HT1080 (cell line): ENCODE data around the gene CAPN15. TPM values are rescaled to one million over a fixed set of nuclear protein-coding genes. Genes with fewer than 3 reads are reported as not detected.
"Not testable (repeated sequence)": the region's sequence is repeated elsewhere in the genome, so short reads cannot be mapped to it uniquely, and the experiment has no call there.

Experiments used
- DNase-seq: peaks from one replicate; pipeline ENCODE4 v3.0.0-alpha.2; 2015; ENCODE audit warnings: low read depth
- total RNA-seq: library from RNA; depleted of rRNA; stranded (reverse); fragments of >200 nt; shearing (Covaris generic); gene quantifications from 2 replicates; pipeline ENCODE4 v1.2.3, GENCODE V29; 2014

The CAPN15 gene
- total RNA-seq, 1 experiment from 2014 or later, result 122 TPM

DNA sequence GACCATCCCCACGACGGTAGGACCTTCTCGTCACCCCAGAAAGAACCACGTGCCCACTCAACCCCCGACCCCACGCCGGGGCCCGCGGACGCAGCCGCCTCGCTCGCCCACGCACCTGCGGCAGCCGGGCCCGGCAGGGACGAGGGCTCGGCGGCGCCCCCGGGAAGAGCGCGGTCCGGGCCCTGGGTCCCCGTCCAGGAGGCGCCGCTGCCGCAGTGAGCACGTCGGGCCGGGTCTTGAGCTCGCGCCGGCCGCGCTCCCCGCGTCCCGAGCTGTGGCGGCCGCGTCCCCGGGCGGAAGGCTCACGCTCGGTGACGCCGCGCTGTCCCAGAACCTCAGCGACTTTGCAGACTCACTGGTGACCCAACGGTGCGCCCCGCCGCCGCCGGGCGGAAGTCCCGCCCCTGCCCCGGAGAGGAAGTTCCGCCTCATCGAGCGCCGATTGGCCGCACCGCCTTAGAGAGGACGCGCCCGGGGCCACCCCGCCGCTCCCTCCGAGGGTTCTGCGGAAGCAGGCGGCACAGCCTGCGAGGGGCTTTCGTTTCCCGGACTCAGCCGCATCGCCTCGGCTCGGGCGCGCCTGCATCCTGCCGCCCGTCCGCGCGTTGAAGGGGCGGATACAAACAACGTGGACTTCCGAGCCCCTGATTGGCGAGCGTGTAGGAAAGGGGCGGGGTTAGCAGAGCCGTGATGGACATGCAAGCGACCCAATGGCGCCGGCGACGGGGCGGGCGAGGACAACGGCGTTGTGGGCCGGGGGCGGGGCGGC, 61.6 kb downstream of the CAPN15 start:
- peak; percentile 90 for DNase-seq

DNA sequence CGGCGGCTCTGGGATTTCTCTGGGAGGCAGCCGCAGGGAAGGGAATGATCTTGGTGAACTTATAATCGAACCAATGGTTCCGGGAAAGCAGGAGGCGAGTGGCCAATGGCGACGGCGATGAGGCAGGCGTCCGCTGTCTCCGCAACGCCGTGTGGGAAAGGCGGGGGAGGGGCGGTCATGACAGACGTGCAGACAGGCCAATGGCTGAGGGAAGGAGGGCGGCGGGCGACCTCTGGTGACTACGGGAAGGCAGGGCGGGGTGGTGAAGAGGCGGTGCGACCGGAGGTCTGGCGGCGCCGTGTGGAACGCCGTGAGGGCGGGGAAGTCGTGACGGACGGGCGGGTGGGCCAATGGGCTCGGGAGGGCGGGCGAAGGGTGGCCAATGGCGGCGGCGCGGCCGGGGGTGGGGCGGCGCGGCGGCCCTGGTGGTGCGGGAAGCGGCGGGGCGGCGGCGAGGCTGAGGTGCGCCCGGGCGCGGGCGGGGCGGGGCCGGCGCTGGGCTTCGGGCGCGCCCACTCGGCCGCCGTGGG, 62.2 kb downstream of the CAPN15 start, which contains the start of gene RAB40C:
Gene RAB40C (plus strand): TSS at position 409 of the 530 bp plus-strand sequence. CDS start 226 bp downstream, outside the sequence.
- peak; percentile 90 for DNase-seq

DNA sequence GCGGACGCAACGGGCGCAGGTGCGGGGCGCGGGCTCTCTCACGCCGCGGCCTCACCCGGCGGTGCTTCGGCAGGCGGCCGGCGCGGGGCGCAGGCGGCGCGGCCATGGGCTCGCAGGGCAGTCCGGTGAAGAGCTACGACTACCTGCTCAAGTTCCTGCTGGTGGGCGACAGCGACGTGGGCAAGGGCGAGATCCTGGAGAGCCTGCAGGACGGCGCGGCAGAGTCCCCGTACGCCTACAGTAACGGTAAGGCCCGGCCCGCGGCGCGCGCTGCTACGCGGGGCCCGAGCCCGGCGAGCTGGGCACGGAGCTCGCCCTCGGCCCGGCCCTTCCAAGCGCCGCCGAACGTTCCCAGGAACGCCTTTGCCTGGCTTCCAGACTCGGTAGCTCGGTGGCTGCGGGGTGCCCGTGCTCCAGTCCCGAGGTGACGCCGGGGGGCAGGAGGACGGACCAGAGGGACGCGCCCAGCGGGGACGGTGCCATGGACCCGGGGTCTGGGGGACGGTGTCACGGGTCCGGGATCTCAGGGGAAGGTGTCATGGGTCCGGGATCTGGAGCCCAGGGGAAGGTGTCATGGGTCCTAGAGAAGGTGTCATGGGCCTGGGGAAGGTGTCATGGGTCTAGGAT, 62.8 kb downstream of the CAPN15 start:
- DNase-seq, result no peak

DNA sequence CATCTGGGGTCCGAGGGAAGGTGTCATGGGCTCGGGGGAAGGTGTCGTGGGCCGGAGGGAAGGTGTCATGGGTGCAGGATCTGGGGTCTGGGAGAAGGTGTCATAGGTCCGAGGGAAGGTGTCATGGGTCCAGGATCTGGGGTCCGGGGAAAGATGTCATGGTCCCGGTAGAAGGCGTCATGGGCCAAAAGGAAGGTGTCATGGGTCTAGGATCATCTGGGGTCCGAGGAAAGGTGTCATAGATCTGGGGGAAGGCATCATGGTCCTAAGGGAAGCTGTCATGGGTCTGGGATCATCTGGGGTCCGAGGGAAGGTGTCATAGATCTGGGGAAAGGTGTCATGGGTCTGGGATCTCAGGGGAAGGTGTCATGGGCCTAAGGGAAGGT, 63.3 kb downstream of the CAPN15 start:
- no peak for DNase-seq

DNA sequence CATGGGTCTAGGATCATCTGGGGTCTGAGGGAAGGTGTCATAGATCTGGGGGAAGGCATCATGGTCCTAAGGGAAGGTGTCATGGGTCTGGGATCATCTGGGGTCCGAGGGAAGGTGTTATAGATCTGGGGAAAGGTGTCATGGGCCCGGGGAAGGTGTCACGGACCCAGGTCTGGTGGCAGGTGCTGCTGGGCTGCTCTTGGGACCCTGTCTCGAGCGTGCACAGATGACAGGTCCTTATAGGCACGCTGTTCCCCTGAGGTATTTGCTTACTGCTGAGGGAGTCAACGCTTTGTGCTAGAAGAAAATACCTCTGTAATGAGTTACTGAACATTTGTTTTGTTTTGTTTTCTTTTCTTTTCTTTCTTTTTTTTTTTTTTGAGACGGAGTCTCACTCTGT, 63.7 kb downstream of the CAPN15 start:
- no peak for DNase-seq

DNA sequence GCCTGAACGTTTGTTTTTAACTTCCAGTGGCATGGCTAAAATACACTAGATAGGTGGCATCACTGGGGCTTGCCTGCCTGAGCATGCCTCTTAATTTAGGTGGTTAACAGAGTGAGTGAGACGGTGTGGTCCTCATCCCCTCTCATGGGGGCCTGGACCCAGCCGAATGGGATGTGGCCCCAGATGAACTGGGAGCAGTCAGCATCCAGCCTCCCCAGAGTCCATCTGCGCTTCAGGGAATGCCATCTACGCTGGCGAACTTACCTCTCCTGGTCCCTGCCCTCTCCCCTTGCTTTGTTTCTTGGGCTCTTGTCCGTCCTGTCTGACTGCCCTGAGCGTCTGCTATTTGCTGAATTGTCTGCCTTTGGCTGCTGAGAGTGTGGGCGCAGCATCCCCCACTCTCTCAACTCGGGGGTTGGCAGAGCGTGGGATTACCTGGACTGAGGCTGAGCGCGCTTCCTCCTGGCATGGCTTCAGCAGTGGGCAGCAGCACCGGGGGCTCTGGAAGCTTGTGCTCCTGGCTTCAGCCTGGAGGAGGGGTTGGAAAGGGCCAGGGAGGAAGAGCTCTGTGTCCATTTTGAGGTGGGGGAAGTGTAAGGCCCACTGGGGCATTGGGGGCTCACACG, 64.5 kb downstream of the CAPN15 start:
- DNase-seq, result no peak

DNA sequence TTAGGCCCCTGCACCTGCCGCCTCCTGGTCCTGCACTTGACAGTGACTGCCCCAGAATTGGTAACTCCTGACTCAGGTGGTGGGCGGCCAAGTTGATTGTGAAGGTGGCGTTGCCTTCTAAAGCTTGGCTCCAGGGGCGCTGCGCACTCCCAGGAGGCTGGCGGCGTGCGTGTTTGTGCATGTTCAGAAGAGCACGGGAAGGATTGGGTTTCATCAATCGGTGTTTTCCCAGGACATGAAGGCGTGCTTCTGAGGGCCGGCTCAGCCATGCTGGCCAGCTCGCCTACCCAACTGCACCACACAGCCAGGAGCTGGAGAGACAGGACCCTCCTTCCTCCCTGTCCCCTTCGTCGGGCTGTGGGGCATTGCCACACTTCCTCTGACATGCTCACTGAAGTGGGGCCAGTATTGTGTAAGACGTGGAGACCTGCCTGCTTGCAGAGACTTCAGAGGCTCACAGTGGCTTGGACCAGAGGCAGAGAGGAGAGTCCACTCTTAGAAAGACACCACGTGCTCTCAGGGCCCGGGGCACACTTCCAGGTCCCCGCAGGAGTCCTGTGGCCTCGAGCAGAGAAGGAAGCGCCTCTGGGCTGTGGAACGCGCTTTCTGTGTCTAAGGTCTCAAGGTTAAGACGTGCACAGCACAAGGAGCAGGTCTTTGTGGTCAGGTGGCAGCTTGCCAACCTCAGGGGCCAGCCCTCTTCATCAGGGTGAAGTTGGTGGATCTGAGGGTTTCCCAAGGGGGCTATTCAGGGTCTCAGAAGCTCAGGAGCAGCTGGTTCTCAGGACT, 65.2 kb downstream of the CAPN15 start:
- no peak for DNase-seq

DNA sequence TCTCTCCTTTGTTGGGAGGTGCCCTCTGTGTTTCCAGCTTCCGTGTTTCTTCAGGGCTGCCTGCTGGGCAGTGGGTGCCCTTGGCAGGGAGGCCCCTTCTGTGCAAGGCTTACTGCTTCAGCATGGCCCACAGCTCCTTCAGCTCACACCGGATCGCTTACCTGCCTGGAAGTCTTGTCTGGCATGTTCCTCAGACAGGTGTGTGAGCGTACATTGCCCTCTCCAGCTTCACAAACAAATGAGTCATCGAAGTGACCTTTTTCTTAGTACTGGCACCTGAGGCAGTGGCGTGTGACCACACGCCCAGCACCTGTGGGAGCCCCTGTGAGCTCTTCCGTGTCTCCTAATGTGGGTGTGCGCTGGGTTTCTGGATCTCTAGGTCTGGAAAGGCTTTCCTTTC, 65.9 kb downstream of the CAPN15 start:
- no peak for DNase-seq

DNA sequence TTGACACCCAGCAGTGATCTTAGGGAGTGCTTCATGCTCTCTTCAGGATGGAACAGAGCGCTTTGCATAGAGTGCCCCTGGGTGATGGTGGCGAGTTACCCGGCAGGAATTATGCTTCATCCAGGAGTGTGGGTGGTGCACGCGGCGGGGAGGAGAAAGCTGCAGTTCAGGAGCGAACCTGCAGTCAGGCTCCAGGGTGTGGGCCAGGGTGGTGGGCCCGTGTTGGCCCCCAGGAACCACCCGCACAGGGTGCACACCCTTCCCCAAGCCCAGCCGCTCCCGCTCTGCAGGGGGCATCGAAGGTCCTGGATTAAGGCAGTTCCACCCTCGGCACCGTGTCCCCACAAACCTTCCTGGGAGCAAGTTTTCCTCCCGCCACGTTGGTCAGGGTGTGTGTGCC, 66.3 kb downstream of the CAPN15 start:
- DNase-seq, result no peak

DNA sequence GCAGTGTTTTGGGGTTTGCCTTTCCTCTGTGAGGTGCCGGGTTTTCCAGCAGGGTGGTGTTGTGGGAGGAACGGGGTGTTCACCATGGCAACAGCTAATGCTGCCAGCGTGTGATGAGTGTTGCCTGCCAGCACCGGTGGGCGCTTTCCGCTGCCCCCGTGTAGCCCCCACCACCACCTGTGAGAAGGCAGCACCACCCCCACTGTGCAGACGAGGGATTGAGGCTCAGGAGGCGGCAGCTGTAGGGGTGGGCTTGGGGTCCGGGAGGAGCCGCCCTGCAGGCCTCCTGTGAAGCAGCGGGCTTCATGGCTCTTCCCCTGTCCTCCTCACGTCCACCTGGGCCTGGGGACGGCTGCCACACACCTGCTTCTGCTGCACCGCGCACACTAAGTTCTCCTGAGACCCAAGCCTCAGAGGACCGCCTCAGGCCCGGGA, 67.6 kb downstream of the CAPN15 start:
- no peak for DNase-seq

DNA sequence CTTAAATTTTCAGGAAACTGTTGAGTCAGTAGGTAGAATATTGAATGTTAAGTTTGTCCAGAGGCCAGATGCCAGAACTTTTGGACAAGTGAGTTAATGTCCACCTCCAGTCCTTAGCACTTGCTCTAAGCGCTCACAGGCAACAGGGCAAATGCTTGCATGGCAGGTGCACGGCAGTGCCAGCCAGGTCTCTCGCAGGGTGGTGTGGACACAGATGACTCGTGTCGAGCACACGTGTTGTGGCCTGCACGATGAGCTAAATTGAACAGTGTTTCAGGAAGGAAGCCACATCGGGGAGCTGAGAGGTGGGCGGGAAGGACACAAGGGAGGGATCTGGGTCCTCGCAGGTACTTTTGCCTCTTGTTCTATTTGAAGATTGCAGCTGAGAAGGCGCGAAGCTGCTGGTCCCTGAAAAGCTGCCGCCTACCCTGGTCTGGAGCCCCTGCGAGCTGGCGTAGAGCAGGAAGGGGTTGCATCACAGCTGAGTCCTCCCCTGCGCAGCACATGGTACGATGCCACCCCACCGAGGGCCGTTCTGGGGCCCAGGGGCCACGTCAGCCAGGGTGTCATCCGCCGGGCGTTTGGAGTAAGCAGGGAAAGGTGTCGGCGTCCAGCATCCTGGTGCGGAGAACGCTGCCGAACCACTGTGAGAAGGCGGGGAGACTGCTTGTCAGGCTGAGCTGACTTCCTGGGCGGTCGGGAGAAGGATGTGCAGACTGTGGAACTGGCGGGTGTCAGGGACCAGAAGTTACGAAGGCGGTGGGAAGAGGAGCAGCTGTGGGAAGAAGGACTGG, 68.6 kb downstream of the CAPN15 start:
- DNase-seq, result no peak

DNA sequence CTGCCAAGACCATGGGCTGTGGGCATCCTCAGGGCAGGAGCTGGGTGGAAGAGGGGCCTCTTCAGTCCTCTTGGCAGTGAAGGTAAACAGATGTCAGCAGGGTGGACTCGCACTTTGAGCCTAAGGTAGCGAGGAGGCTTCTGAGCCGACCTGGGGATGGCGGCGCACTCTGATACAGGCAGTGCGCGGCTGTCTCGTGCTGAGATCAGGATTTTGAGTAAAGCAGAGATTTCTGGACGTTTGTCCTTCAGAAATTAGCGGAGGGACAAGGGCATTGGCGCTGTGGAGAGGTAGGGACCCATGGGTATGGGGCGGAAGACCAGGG, 69.2 kb downstream of the CAPN15 start:
- DNase-seq, result no peak

DNA sequence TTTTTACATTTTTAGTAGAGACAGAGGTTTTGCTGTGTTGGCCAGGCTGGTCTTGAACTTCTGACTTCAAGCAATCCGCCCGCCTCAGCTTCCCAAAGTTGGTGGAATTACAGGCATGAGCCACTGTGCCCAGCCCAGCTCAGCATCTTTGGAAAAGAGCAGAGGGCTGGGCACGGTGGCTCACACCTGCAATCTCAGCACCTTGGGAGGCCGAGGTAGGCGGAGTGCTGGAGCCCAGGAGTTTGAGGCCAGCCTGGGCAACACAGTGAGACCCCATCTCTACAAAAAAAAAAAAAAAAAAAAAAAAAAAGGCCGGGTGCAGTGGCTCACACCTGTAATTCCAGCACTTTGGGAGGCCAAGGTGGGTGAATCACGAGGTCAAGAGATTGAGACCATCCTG, 70.1 kb downstream of the CAPN15 start:
- not testable (repeated sequence) for DNase-seq

DNA sequence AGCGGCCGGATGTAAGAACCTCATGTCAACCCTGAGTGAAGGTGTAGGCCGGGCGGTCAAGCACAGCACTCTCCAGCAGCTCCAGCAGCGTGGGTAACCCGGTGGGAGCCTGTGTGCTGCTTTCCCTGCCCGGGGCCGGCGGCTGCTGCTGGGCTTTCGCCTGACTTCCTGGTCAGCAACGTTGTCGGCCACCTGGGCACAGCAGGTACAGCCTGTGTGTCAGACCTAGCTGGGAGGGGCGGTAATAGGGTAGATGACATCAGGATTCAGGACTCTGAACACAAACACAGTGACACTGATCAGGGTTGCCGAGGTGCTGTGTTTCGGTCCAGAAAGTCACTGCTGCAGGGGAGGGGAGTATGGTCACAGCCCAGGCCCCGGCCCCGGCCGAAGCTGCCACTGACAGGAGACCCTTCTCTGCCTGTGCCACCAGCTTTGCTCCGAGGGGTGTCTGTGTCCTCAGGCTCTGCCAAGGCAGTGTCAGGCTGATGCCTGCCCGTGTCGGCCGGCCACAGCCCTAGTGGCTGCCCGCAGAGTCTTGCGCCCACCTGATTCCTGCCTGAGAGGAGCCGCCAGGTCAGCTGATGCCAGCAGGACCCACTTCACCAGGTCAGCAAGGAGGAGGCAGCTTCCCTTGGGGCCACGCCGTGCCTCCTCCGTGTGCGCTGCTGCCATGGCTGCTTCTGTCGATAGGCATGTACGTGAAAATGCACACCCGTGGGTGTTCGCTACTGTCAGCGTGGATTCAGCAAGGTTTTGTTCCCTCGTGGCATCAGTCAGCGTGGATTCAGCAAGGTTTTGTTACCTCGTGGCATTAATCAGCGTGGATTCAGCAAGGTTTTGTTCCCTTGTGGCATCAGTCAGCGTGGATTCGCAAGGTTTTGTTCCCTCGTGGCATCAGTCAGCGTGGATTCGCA, 71.6 kb downstream of the CAPN15 start:
- DNase-seq, result no peak

DNA sequence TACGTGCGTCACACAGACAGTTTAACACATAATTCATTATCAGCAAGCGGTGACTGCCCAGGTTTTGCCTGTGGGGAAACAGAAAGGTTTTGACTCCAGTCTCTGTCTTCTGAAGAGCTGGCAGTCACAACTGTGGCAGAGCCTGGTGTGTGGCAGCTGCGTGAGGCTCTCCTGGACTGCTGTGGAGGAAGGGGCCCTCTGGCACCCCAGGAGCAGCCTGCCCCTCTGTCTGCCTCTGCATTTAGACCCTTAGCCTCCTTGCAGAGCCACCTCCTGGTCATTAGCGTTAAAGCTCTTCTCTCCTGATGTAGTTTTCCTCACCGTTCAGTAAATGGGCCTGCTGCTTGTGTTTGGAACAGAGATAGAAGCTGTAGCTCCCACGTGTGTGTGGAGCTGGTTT, 73.3 kb downstream of the CAPN15 start:
- DNase-seq, result no peak

DNA sequence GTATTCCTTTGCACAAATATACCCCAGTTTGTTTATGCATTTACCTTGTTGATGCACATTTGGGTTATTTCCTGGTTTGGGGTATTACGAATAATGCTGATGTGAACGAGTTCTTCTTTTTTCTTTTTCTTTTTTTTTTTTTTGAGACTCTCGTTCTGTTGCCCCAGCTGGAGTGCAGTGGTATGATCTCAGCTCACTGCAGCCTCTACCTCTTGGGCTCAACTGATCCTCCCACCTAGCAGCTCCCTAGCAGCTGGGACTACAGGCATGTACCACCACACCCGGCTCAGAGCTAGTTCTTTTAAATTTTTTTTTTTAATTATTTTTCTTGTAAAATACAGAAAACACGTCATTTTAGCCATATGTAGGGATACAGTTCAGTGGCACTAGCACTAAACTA, 76.4 kb downstream of the CAPN15 start:
- DNase-seq, result no peak
